Coronary artery (tissue), 2 donors: ENCODE measurements around the gene LONRF3.

Experiments
- DNase-seq: peaks from one replicate; pipeline ENCODE4 v3.0.0-alpha.2; 2017; ENCODE audit warnings: low spot score
- H3K27ac ChIP-seq, 2 donors: fragments of 200-600 bp; sonication (generic); one replicate each; pipeline ENCODE4 v1.5.1; 2016 to 2019
- H3K4me3 ChIP-seq: fragments of 200-600 bp; sonication (generic); 2 replicates; pipeline ENCODE4 v1.5.1; 2016; ENCODE audit warnings: mild to moderate bottlenecking, moderate library complexity
- TF ChIP-seq, protein P1 (sequence below): fragments of 200-600 bp; sonication (generic); IDR thresholded peaks from one replicate; pipeline ENCODE4 v1.5.1; 2019; ENCODE audit warnings: antibody characterized with exemption

Gene LONRF3

DNA sequence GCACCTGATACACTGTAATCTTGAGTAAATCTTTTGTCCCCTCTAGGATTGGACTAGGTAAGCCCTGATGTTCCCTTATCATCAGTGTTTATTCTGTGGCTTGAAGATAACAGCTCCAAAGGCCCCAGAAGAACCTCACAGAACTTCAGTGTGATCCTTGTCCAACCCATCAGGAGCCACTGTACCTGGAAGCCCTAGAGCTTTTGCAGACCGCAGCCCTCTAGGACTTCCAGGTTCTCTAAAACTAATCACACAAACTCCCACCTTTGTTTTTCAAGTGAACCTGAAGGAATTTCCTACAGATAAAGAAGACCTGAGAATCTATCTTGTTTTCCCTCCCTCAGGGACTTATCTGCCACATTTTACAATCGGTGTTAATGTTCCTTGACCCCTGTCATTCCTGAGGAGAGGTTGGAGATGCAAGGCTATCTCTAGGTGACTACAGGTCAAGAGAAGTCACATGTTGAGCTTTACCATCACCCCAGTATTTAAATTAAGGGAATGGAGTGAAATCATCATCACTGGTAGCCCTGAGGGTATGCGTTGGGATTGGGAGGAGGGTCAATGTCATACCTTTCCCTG lies 32.9 kb downstream of the LONRF3 start:
- DNase-seq, result no peak
- H3K27ac ChIP-seq, result no peak overlapping the region
- H3K4me3 ChIP-seq, result no peak overlapping the region
- TF ChIP-seq, protein P1, sequence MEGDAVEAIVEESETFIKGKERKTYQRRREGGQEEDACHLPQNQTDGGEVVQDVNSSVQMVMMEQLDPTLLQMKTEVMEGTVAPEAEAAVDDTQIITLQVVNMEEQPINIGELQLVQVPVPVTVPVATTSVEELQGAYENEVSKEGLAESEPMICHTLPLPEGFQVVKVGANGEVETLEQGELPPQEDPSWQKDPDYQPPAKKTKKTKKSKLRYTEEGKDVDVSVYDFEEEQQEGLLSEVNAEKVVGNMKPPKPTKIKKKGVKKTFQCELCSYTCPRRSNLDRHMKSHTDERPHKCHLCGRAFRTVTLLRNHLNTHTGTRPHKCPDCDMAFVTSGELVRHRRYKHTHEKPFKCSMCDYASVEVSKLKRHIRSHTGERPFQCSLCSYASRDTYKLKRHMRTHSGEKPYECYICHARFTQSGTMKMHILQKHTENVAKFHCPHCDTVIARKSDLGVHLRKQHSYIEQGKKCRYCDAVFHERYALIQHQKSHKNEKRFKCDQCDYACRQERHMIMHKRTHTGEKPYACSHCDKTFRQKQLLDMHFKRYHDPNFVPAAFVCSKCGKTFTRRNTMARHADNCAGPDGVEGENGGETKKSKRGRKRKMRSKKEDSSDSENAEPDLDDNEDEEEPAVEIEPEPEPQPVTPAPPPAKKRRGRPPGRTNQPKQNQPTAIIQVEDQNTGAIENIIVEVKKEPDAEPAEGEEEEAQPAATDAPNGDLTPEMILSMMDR, result no peak

DNA sequence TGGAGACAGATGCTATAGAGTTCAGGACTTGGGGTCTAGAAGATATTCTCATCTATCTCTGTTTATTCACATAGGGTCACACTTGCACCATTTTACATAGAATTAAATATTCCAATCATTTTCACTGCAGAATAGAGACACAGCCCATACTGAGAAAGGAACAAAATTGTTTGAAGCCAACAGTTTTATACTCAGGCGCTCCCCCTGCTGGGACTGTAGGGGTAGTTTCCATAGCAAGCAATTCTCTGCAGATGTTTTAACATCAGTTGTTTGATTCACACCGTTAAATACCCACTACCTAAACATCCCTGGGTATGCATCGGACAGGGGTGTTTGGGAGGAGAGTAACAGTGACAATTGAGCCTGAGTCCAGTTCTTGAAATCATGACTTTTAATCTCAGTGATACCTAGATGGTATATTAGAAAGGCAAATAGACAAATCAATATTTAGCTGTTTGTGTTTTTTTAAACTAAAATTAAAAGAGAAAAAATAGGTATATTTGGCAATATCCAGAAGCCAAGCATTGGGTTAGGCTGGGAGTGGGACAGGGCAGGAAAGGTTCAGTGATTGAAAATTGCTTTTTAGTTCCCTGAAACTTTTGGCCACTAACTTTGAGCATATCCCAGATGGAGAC lies 33.8 kb downstream of the LONRF3 start:
- Histone ChIP-seq H3K4me3 (no peak overlapping the region), H3K27ac (no peak overlapping the region)
- TF ChIP-seq, protein P1, result peak; percentile 50
- DNase-seq, result no peak

DNA sequence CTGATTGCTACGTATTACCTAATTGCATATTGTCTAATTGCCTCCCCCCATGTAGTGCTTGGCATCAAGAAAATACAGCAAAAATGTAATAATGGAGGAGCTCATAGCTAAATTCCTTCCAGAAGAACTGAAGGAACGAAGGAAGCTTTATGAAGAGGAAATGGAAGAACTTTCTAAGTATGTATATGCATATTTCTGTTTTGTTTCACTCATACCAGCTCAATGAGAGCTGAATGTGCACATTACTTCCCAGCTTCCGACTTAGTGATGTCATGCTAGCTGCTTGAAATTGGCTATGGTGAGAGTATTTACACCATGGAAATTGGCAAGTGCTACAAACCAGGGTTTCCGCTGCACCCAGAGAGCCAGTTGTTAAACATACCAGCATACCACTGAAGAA lies 34.7 kb downstream of the LONRF3 start:
- H3K27ac ChIP-seq, result no peak overlapping the region
- no peak for DNase-seq
- H3K4me3 ChIP-seq, result no peak overlapping the region
- TF ChIP-seq, protein P1, result no peak

DNA sequence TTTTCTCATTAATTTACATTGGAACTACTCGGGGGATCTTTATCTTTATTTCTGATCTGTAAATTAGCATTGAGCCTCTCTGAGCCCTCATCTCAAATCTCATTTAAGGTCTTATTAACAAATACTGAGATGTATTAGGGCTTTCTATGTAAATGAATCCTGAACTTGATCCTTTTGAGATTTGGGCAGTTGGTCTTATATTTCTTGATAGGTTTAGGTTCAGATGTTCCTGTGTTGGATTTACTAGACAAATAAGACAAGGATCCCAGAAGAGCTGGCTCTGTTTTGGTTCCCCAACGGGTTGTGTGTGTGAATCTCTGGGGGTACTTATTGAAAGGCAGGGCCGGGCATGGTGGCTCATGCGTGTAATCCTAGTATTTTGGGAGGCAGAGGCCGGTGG lies 36.1 kb downstream of the LONRF3 start:
- DNase-seq, result no peak
- Histone ChIP-seq H3K4me3 (no peak overlapping the region), H3K27ac (no peak overlapping the region)
- TF ChIP-seq, protein P1, result no peak

DNA sequence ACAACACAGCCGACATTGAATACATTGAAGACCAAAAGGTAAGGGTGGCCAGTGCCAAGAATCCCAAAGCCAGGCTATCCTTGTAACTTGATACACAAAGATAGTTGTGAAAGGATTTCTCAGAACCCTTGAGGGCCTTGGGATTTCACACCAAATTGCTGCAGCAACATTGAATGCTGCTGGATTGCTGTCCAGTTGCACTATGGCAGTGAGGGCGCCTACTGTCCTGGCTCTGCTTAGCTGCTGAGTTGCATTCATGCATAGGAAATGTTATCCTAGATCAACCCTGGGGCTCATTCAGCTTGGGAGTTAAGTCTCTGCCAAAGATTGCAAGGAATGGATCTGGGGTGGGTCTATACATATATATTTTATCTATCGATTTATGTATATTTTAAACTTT lies 38.7 kb downstream of the LONRF3 start:
- TF ChIP-seq, protein P1, result no peak
- Histone ChIP-seq H3K4me3 (no peak overlapping the region), H3K27ac (no peak overlapping the region)
- no peak for DNase-seq

DNA sequence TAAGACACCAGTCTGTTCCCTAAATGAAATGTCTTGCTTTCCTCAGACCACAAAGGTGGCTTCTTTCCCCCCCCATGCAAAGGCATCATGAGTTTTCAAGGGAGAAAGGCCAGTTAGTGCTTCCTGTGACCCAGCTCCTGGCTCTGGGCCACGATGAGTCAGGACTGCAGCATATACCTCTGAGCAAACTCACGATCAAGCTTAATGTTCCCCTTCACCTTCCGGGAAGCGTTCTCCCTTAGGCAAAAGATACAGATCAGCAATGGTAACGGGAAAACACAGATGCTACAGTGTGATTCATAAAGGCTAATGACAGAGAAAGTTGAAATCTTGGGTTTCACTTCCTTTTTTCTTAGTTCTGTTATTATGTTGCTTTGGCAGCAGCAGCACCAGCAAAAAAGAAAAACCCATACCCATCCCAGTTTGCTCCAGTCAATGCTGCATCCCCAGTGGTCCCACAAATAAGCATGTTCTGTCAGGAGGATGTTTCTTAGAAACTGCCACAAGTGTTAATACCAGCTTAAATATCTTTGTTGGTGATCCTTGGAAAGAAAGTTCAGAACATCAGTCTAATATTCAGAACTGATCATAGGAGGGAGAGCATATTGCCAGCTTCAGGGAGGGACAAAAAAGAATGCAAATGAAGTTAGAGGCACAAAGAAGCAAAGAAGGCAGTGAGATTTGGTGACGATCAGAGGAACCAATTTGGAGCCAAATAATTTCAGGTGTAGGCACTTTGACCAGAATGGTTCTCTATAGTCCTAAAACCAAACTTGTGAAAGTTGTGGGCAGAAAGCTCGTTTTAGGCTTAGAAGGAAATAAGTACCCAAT lies 41.2 kb downstream of the LONRF3 start:
- Histone ChIP-seq H3K27ac (no peak overlapping the region), H3K4me3 (no peak overlapping the region)
- DNase-seq, result no peak
- TF ChIP-seq, protein P1, result no peak

DNA sequence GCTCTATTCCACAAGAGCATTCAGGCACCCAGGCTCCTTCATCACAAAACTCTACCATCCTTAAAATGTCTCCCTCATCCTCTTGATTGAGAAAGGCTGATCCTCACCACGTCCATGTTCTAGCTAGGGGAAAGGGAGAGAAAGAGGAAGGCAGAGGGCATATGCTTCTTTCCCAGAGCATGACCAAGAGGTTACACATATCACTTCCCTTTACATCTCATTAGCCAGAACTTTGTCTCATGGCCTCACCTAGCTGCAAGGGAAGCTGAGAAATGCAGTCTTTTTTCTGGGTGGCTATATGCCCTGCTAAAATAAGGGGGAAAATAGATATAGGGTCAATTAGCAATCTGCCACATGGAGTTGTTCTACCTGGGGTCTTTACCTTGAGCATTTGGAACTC lies 42.7 kb downstream of the LONRF3 start:
- Histone ChIP-seq H3K27ac (no peak overlapping the region), H3K4me3 (no peak overlapping the region)
- DNase-seq, result no peak
- TF ChIP-seq, protein P1, result no peak
